MM.1S (cell line): Measurements from ENCODE around the gene TRIM63.

Experiments
- EZH2 ChIP-seq: fragments of 300-600 bp; sonication (generic); optimal IDR thresholded peaks from 2 replicates; pipeline ENCODE3; 2017; ENCODE audit warnings: low read depth, mild to moderate bottlenecking, antibody characterized with exemption, low read length, mixed read lengths
- EZH2phosphoT487 ChIP-seq: fragments of 300-600 bp; sonication (generic); IDR thresholded peaks from 2 replicates; pipeline ENCODE4 v1.6.1; 2018; ENCODE audit warnings: antibody characterized with exemption, low read length
- TF ChIP-seq, protein P1 (sequence below): fragments of 300-600 bp; sonication (generic); IDR thresholded peaks from 2 replicates; pipeline ENCODE4 v1.5.1; 2016; ENCODE audit warnings: antibody characterized with exemption, low read length, mixed read lengths

DNA sequence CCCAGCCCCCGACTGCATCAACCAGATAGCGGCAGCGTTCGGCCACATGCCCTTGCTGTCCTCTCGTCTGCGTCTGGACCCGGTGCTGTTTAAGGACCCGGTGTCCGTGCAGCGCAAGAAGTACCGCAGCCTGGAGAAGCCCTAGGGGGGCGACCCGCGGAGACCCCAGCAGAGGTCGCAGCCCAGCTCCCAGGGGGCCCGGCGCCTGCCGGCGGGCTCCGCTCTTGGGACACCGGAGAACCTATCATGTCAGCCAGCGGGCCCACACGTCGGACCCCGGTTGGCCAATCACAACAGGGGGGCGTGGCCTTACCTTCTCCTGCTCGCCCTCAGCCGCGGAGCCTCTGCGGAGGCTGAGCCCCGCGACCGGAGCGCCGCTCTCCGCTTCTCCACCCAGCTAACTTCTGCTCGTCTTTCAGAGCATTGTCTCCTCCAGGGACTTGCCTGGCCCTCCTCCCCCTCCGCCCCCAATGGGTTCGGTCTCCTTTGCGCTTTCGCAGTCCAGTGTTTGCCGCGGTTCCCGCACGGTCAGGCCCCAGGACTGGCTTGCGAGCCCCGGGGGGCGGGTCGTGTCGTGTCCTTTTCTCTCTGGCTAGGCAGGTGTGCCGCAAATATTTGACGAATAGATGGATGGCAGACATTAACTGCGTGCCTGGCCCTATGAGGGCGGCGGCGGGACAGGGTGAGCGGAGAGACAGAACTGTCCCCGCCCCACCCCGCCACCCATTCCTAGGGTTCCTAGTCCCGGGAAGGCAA is 32.0 kb downstream of the TRIM63 start:
- TF ChIP-seq, protein P1, sequence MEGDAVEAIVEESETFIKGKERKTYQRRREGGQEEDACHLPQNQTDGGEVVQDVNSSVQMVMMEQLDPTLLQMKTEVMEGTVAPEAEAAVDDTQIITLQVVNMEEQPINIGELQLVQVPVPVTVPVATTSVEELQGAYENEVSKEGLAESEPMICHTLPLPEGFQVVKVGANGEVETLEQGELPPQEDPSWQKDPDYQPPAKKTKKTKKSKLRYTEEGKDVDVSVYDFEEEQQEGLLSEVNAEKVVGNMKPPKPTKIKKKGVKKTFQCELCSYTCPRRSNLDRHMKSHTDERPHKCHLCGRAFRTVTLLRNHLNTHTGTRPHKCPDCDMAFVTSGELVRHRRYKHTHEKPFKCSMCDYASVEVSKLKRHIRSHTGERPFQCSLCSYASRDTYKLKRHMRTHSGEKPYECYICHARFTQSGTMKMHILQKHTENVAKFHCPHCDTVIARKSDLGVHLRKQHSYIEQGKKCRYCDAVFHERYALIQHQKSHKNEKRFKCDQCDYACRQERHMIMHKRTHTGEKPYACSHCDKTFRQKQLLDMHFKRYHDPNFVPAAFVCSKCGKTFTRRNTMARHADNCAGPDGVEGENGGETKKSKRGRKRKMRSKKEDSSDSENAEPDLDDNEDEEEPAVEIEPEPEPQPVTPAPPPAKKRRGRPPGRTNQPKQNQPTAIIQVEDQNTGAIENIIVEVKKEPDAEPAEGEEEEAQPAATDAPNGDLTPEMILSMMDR, result no peak
- TF ChIP-seq EZH2phosphoT487 (no peak), EZH2 (no peak)
